Glomerular endothelial cell (primary cell): ENCODE measurements around the gene PPM1N. TPM values are rescaled to one million over a fixed set of nuclear protein-coding genes. Genes with fewer than 3 reads are reported as not detected.

Experiments used
- DNase-seq: peaks from one replicate; pipeline ENCODE4 v3.0.0-alpha.2; 2011; ENCODE audit warnings: low read depth, low spot score; ENCODE audit errors: extremely low read depth
- total RNA-seq: library from RNA; depleted of rRNA; stranded (reverse); fragments of >200 nt; gene quantifications from 2 replicates; pipeline ENCODE4 v1.2.3, GENCODE V29; 2015

PPM1N gene
- total RNA-seq, 1 donor from 2014 or later, result 1.1 TPM

DNA sequence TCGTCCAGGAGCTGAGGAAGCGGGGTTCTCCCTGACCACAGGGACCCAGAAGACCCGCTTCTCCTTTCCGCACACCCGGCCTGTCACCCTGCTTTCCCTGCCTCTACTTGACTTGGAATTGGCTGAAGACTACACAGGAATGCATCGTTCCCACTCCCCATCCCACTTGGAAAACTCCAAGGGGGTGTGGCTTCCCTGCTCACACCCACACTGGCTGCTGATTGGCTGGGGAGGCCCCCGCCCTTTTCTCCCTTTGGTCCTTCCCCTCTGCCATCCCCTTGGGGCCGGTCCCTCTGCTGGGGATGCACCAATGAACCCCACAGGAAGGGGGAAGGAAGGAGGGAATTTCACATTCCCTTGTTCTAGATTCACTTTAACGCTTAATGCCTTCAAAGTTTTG lies 27.9 kb downstream of the PPM1N start:
- DNase-seq, result no peak

DNA sequence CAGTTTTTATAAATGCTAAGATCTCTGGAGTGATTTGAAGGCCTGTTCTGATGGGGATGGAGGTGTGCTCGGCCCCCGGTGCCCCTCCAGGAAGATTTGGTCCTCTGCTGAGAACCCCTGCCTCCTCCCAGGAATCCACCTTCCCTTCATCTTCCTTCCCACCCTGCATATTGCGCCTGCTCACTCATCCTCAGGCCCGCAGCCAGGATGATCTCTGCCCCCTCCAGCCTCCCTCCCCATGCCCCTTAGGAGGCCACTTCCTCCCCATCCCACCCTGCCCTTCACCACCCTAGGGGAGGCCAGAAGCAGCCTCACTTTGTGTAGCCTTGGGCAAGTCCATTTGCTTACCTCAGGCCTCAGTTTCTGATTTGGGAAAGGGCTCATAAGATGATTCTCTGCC lies 28.7 kb downstream of the PPM1N start:
- DNase-seq, result no peak

- DNase-seq, result no peak
Measured at GRCh38 chr19:45527731-45528130, 29.5 kb downstream of the PPM1N start.

- DNase-seq, result no peak
Measured at GRCh38 chr19:45528149-45528743, 30.0 kb downstream of the PPM1N start.

- no peak for DNase-seq
Measured at GRCh38 chr19:45528744-45529419, 30.6 kb downstream of the PPM1N start.

DNA sequence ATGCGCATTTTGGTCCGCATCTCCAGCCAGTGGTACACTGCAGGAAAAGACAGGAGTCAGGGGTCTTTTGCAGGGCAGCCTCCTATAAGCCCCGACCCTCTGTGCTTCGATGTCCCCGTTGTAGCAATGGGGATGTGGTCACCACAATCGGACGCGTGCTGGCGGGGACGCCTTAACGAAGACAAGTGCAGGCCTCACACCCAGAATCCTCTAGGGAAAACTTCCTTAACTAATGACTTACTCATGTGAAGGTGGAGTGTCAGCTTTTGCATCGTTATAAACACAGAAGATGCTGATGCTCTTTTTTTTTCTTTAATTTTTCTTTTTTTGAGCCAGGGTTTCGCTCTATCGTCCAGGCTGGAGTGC lies 31.2 kb downstream of the PPM1N start:
- no peak for DNase-seq

GRCh38 chr19:45531349-45531748 lies 33.1 kb downstream of the PPM1N start:
- DNase-seq, result no peak

DNA sequence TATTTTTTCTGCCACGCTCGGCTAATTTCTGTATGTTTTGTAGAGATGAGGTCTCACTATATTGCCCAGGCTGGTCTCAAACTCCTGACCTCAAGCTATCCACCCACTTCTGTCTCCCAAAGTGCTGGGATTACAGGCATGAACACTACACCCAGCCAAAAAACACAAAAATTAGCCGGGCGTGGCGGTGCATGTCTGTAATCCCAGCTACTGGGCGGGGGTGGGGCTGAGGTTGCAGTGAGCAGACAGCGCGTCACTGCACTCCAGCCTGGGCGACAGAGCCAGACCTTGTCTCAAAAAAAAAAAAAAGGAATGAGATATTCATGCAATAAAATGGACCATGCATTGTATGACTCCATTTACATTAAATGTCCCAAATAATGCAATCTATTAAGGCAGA lies 41.2 kb downstream of the PPM1N start:
- DNase-seq, result no peak

GRCh38 chr19:45542234-45542668 lies 44.0 kb downstream of the PPM1N start:
- DNase-seq, result no peak

DNA sequence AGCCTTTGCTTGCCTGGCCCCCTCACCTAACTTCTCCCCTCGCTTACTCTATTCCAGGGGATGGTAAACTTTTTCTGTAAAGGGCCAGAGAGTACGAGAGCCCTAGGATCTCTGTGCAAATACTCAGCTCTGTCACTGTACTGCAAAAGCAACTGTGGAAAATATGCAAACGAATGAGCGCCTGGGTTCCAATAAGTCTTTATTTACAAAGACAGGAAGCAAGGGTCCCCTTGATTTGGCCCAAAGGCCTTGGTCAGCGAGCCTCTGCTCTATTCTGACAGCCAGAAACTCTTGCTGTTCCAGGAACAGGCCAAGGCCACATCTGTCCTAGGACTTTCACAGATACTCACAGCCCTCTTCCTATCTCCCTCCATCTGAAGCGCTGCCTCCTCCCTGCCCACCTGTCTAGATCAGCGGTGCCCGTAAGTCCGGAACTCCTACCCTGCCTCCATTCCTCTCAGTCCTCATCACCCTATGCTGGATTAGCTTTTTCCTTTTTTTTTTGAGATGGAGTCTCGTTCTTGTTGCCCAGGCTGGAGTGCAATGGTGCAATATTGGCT lies 49.0 kb downstream of the PPM1N start:
- DNase-seq, result no peak

GRCh38 chr19:45547965-45548609 lies 49.8 kb downstream of the PPM1N start:
- no peak for DNase-seq

Other genes starting within 250 kb of the PPM1N start
- gene MARK4, start 247.2 kb upstream of the PPM1N start, total RNA-seq, result 32.3 and 36.6 TPM in 2 replicates
- not detected in 2 replicates for gene CKM, start 175.6 kb upstream of the PPM1N start, total RNA-seq
- not detected in 2 replicates for gene KLC3, start 157.7 kb upstream of the PPM1N start, total RNA-seq
- gene ERCC2, start 127.9 kb upstream of the PPM1N start, total RNA-seq, result 41.9 and 51.5 TPM in 2 replicates
- 16.2 and 44.6 TPM in 2 replicates for gene PPP1R13L, start 93.4 kb upstream of the PPM1N start, total RNA-seq
- 6.3 and 12.7 TPM in 2 replicates for gene POLR1G, start 91.8 kb upstream of the PPM1N start, total RNA-seq
- 96.3 and 120 TPM in 2 replicates for gene ERCC1, start 74.5 kb upstream of the PPM1N start, total RNA-seq
- gene FOSB, start 30.4 kb upstream of the PPM1N start, total RNA-seq, result 4.8 and 26.4 TPM in 2 replicates
- gene RTN2, start 1.4 kb upstream of the PPM1N start, total RNA-seq, result 13.4 and 17.7 TPM in 2 replicates
- gene VASP, start 9.0 kb downstream of the PPM1N start, total RNA-seq, result 205 and 224 TPM in 2 replicates
- 14.9 and 16.6 TPM in 2 replicates for gene OPA3, start 86.4 kb downstream of the PPM1N start, total RNA-seq
- gene GPR4, start 103.8 kb downstream of the PPM1N start, total RNA-seq, result 12.6 and 14.8 TPM in 2 replicates
- 19.3 and 26.6 TPM in 2 replicates for gene EML2, start 141.0 kb downstream of the PPM1N start, total RNA-seq
- 0.76 TPM in 1 of 2 replicates, not detected in the other for gene GIPR, start 169.8 kb downstream of the PPM1N start, total RNA-seq
- gene SNRPD2, start 193.5 kb downstream of the PPM1N start, total RNA-seq, result 221 and 278 TPM in 2 replicates
- gene QPCTL, start 194.2 kb downstream of the PPM1N start, total RNA-seq, result 17.4 and 25.0 TPM in 2 replicates
- gene FBXO46, start 232.5 kb downstream of the PPM1N start, total RNA-seq, result 12.3 and 18.6 TPM in 2 replicates
- gene MEIOSIN, start 235.0 kb downstream of the PPM1N start, total RNA-seq, result not detected in 2 replicates